HL-60 (cell line): Measurements from ENCODE around the gene BEND5.
A peak's percentile ranks its signal among the peaks of the same experiment; 100 is the strongest.

ENCODE experiments used
- POLR2AphosphoS5 ChIP-seq: IDR thresholded peaks from 2 replicates; pipeline ENCODE4 v1.6.1; 2012; ENCODE audit warnings: low read depth
- SPI1 ChIP-seq: IDR thresholded peaks from 2 replicates; pipeline ENCODE4 v1.6.1; 2012; ENCODE audit warnings: low read depth, mild to moderate bottlenecking, borderline replicate concordance
- TF ChIP-seq, protein P1 (sequence below): IDR thresholded peaks from one replicate; pipeline ENCODE4 v1.5.1; 2011; ENCODE audit warnings: low read length, control low read depth, inconsistent platforms; ENCODE audit not compliant: insufficient read depth
- TF ChIP-seq, protein P2 (sequence below): IDR thresholded peaks from 2 replicates; pipeline ENCODE4 v1.6.1; 2012; ENCODE audit warnings: low read depth; ENCODE audit not compliant: insufficient replicate concordance

DNA sequence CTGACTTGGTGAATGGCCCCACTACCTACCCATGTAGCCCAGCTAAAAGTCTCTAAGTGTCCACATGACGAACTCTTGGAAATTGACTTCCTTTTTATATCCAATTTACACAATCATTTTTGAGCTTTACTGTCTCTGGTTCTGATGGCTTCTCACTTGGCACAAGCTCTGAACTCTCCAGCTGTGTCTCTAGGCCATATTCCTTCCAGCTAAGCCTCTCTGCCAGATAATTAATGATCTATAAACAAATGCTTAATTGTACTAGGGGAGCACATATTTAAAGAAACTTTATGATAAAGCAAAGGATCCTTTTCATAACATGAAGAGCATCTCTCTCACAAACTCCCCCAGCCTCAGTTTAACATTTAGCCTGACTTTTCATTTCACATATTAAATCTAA, 16.3 kb upstream of the BEND5 start:
- TF ChIP-seq, protein P1, sequence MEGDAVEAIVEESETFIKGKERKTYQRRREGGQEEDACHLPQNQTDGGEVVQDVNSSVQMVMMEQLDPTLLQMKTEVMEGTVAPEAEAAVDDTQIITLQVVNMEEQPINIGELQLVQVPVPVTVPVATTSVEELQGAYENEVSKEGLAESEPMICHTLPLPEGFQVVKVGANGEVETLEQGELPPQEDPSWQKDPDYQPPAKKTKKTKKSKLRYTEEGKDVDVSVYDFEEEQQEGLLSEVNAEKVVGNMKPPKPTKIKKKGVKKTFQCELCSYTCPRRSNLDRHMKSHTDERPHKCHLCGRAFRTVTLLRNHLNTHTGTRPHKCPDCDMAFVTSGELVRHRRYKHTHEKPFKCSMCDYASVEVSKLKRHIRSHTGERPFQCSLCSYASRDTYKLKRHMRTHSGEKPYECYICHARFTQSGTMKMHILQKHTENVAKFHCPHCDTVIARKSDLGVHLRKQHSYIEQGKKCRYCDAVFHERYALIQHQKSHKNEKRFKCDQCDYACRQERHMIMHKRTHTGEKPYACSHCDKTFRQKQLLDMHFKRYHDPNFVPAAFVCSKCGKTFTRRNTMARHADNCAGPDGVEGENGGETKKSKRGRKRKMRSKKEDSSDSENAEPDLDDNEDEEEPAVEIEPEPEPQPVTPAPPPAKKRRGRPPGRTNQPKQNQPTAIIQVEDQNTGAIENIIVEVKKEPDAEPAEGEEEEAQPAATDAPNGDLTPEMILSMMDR = no peak
- TF ChIP-seq POLR2AphosphoS5 (no peak), SPI1 (peak; percentile 67; the same call in 1 of the 2 replicates)
- TF ChIP-seq, protein P2, sequence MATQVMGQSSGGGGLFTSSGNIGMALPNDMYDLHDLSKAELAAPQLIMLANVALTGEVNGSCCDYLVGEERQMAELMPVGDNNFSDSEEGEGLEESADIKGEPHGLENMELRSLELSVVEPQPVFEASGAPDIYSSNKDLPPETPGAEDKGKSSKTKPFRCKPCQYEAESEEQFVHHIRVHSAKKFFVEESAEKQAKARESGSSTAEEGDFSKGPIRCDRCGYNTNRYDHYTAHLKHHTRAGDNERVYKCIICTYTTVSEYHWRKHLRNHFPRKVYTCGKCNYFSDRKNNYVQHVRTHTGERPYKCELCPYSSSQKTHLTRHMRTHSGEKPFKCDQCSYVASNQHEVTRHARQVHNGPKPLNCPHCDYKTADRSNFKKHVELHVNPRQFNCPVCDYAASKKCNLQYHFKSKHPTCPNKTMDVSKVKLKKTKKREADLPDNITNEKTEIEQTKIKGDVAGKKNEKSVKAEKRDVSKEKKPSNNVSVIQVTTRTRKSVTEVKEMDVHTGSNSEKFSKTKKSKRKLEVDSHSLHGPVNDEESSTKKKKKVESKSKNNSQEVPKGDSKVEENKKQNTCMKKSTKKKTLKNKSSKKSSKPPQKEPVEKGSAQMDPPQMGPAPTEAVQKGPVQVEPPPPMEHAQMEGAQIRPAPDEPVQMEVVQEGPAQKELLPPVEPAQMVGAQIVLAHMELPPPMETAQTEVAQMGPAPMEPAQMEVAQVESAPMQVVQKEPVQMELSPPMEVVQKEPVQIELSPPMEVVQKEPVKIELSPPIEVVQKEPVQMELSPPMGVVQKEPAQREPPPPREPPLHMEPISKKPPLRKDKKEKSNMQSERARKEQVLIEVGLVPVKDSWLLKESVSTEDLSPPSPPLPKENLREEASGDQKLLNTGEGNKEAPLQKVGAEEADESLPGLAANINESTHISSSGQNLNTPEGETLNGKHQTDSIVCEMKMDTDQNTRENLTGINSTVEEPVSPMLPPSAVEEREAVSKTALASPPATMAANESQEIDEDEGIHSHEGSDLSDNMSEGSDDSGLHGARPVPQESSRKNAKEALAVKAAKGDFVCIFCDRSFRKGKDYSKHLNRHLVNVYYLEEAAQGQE = no peak
